ENCODE results near the gene CARF.

GRCh38 chr2:203021991-203022390, 109.9 kb downstream of the CARF start:
- TF ChIP-seq REST (IDR thresholded peaks at IDR 0.05; ENCODE audit: insufficient read depth in 1 of 2, low read depth in 2 of 2, low read length in 2 of 2) = no peak
- TF ChIP-seq POLR2AphosphoS5 (IDR thresholded peaks at IDR 0.05; ENCODE audit: low read depth, low read length) = no peak
- no peak for TF ChIP-seq TAF1 (IDR thresholded peaks at IDR 0.05; ENCODE audit: borderline replicate concordance, insufficient read depth, low read length)

All from PFSK-1 (cell line).